ENCODE results near the gene MTREX.

MTREX gene

GRCh38 chr5:55472642-55473041 is 164.9 kb downstream of the MTREX start:
- DNase-seq (ENCODE audit: low read depth), result no peak

Measured in HS-5 (cell line).